T-helper 1 cell treated with Interleukin-12 subunit alpha and Interleukin-12 subunit beta and Interleukin-4 antibody, amounts not matched to agents 30 μg/mL and 1 μg/mL, for 36 hours (primary cell): Measurements from ENCODE around the gene CHMP4B.

Experiments used
- H3K27ac Mint-ChIP-seq: one replicate; pipeline ENCODE4 v1.8.0; 2021; ENCODE audit warnings: mild to moderate bottlenecking, mixed read lengths
- H3K27me3 Mint-ChIP-seq: one replicate; pipeline ENCODE4 v1.8.0; 2021; ENCODE audit warnings: low read depth, mixed read lengths
- H3K36me3 Mint-ChIP-seq: one replicate; pipeline ENCODE4 v1.8.0; 2021; ENCODE audit warnings: low read depth, mixed read lengths
- H3K4me1 Mint-ChIP-seq: one replicate; pipeline ENCODE4 v1.8.0; 2021; ENCODE audit warnings: low read depth, mixed read lengths
- H3K4me3 Mint-ChIP-seq: one replicate; pipeline ENCODE4 v1.8.0; 2021; ENCODE audit warnings: mild to moderate bottlenecking, moderate library complexity, mixed read lengths
- H3K9me3 Mint-ChIP-seq: one replicate; pipeline ENCODE4 v1.8.0; 2021; ENCODE audit warnings: mixed read lengths

The CHMP4B gene

DNA sequence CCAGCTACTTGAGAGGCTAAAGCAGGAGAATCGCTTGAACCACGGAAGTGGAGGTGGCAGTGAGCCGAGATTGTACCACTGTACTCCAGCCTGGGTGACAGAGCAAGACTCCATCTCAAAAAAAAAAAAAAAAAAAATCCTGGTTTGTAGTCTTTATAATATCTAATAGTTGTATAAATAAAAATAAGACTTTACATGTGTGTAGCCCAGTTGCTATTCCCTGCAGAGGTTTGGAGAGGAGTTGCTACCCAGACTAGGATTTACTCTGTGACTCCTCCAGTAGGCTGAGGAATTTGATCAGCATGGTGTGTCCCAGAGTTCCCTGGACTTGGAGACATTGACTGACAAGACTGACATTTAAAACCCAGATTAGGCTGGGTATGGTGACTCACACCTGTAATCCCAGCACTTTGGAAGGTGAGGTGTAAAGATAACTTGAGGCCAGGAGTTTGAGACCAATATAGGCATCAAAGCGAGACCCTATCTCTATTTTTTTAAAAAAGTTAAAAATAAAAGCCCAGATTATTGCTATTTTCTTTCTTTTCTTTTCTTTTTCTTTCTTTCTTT is 10.2 kb downstream of the CHMP4B start:
- H3K4me1 Mint-ChIP-seq: peaks cover 43% of the 10 kb centered on the region
- no peaks in the 10 kb centered on the region for H3K27me3 Mint-ChIP-seq
- H3K4me3 Mint-ChIP-seq: no peak overlapping the region
- no peaks in the 10 kb centered on the region for H3K9me3 Mint-ChIP-seq
- no peak overlapping the region for H3K27ac Mint-ChIP-seq
- peaks cover 6% of the 10 kb centered on the region for H3K36me3 Mint-ChIP-seq

DNA sequence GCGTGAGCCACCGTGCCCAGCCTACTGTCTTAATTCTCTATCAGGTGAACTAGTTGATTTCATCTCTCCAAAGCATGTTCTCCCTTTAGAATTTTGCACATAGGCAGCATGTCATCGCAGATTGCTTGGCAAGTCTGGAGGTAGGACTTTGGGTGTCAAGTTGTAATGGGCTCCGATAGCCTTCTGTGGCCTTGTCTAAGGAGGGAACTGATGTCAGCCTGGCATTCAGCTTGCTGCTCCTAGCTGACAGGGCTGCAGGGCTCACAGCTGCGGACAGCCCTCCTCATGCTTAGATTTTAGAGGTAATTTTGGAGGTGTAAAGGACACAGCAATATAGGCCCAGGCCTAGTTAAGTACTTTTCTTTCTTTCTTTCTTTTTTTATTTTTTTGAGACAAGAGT is 11.3 kb downstream of the CHMP4B start:
- Mint-ChIP-seq H3K4me1 (peaks cover 42% of the 10 kb centered on the region), H3K27ac (no peak overlapping the region), H3K4me3 (no peak overlapping the region), H3K27me3 (no peaks in the 10 kb centered on the region), H3K9me3 (no peaks in the 10 kb centered on the region), H3K36me3 (peaks cover 6% of the 10 kb centered on the region)

DNA sequence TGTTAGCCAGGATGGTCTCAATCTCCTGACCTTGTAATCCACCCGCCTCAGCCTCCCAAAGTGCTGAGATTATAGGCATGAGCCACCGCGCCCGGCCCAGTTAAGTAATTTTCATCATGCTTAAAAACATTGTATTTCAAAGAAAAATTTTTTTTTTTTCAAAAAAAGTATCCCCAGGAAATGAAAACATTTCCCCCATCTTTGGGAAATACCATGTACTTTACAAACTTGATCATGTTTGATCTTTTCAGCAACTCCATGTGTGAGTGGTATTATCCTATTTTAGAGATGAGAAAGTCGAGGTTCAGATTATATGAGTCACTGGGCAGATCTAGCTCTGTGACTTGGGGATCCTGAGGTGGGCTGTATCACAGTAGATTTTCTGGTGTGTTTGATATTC is 11.8 kb downstream of the CHMP4B start:
- Mint-ChIP-seq H3K27me3 (no peaks in the 10 kb centered on the region), H3K4me1 (peaks cover 43% of the 10 kb centered on the region), H3K27ac (no peak overlapping the region), H3K9me3 (no peaks in the 10 kb centered on the region), H3K36me3 (peaks cover 6% of the 10 kb centered on the region), H3K4me3 (no peak overlapping the region)

DNA sequence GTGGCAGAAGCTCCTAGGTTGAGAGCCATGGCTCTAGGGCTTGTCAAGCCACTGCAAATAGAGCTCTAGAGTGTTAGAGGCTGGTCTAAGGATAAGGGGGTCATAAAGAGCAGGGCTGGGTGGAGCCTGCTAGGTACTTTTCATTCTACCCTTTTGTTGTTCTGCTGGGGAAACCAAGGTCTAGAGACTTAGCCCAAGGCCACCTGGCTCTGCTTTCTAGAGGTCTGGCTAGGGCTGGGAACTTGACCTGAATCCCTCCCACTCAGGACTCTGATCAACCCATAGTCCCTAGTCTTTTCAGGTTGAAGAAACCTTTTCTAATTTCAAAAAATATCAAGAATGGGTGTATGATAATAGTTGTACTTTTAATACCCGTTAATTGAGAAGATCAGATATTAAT is 13.7 kb downstream of the CHMP4B start:
- Mint-ChIP-seq H3K9me3 (no peaks in the 10 kb centered on the region), H3K36me3 (peaks cover 6% of the 10 kb centered on the region), H3K27me3 (no peaks in the 10 kb centered on the region), H3K4me3 (no peak overlapping the region), H3K4me1 (peaks cover 48% of the 10 kb centered on the region), H3K27ac (no peak overlapping the region)

DNA sequence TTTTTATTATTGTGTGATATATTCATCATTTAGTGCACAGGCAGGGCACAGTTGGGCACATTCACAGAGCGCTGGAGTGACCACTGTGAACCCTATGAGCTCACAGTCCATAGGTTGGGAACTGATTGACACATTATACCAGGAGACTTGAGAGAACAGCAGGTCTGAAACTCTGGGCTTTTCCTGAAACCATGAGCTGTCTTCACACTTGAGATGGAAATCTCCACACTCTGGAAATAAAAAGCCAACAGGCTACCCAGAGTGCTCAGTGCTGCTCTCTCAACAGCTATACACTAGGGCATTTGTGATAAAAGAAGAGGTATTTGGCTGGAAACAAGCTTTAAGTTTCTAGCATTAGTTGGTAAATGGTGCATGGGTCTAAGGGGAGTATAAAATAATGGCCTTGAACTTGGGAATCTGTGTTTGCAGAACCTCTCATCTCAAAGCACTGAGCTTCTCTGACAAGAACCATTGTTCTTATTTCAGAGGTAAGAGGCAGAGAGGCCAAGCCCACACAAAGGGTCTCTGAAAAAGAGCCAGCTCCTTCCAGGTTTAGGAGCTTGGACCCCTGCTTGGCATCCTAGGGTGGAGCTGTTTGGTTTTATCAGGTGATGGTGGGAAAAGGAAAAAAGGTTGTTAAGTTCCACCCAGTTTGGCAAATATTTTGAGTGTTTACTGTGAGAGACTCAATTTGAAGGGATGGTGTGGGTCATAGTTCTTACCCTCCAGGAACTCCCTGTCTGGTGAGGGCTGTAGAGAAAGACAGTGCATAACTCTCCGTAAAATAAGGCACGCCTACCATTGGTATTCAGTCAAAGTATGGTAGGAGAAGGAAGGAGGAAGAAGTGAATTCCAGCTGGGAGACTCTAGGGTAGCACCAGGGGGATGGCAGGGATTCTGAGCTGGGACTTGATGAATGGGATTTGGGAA is 14.5 kb downstream of the CHMP4B start:
- Mint-ChIP-seq H3K27me3 (no peaks in the 10 kb centered on the region), H3K9me3 (no peaks in the 10 kb centered on the region), H3K27ac (no peak overlapping the region), H3K36me3 (peaks cover 3% of the 10 kb centered on the region), H3K4me3 (no peak overlapping the region), H3K4me1 (peaks cover 46% of the 10 kb centered on the region)

DNA sequence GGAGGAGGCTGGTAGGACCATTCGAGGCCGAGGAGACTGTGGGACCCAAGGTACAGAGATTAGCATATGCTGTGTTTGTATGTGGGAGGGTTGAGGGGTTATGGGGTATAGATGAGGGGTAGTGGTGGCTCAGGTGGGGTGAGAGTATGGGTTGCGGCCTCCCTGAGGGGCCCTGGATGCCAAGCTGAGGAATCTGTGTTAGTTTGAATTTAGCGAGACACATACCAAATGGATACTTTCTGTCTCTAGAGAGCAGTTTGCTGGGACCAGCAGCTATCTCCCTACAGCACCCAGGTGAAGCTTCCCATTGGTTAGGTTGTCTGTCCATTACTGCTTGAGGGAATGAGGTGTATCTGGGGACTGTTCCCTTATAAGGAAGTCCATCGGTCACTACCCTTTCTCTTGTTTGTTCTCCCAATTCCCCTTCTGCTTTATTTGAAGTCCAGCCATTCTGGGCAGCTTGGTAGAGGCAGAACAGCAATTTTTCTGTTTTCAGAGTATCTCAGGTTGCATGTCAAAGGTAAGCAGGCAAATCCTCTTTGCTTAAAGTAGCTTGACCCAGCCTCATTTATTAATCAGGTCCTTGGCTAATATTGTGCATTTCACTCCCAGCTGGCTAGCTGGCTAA is 15.2 kb downstream of the CHMP4B start:
- no peak overlapping the region for H3K4me3 Mint-ChIP-seq
- no peaks in the 10 kb centered on the region for H3K9me3 Mint-ChIP-seq
- H3K4me1 Mint-ChIP-seq: peaks cover 45% of the 10 kb centered on the region
- H3K27ac Mint-ChIP-seq: no peak overlapping the region
- peaks cover 3% of the 10 kb centered on the region for H3K36me3 Mint-ChIP-seq
- H3K27me3 Mint-ChIP-seq: no peaks in the 10 kb centered on the region

DNA sequence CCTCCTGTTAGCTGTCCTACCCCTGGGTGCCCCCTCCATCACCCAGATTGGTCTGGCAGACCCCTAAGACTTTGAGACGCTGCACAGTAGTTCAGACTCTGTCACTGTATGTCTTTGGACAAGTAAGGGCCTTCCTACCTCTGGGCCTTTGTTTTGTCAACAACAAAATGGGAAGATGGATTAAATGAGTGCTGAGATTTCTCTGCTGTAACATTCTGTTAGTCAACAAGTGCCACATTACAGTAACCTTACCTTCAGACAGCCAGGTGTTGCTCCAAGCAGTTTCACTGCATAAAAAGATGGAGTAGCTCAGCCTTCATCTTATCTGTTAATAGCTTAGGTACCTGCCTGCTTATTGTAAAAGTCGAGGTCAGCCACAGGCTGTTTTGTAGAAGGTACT is 16.0 kb downstream of the CHMP4B start:
- no peak overlapping the region for H3K4me3 Mint-ChIP-seq
- H3K4me1 Mint-ChIP-seq: peaks cover 44% of the 10 kb centered on the region
- no peaks in the 10 kb centered on the region for H3K27me3 Mint-ChIP-seq
- no peaks in the 10 kb centered on the region for H3K9me3 Mint-ChIP-seq
- H3K27ac Mint-ChIP-seq: no peak overlapping the region
- peaks cover 5% of the 10 kb centered on the region for H3K36me3 Mint-ChIP-seq

DNA sequence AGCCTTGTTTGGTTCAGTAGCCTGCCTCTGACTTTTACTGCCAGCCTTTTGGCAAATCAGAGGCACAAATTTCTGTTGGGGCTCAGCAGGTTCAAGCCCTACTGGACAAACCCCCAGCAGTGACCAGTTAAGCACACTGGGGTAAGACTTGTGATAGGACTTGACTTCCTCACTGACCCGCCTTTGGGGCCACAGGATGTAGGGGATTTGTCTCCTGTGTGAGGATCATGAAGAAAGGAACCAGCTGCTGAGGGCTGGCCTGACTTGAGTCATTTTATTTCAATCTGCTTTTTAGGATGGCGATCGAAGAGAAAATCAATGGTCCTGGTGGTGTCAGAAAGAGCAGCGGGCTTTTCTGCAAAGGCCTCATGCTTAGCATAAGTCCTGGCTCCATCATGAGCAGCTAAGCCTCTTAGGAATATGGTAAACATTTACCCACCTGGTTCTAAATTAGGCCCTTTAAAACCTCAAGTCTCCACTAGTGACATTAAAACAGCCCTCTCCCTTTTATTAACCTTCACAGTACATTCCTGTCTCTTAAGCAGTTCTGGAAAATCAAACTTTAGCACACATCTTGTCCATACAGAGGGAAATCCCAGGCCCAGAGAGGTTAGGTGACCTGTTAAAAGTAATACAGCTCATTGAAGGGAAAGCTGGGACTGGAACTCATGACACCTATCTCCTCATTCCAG is 16.6 kb downstream of the CHMP4B start:
- H3K27ac Mint-ChIP-seq: no peak overlapping the region

DNA sequence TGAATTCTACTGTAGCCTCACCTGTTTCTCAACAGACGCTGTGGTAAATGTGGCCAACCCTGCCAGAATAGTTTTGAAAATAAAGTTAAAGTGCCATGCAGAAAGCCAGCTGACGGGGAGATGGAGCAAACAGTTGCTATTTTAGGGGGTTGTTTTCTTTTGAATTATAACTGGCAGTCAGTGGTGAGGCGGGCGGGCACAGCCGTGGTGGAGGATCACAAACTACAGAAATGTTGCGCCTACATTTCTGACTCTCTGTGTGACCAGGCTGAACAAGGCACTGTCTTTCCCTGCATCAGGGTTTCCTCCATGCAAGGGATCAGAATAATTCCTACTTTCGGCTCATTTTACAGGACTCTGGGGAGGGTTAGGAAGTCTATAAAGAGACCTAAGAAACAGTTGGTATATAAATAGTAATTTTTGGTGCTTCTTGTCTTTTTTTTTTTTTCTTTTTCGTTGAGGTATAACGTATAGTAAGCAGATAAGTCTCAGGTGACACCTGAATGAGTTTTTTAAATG is 17.2 kb downstream of the CHMP4B start:
- Mint-ChIP-seq H3K9me3 (no peaks in the 10 kb centered on the region), H3K36me3 (peaks cover 11% of the 10 kb centered on the region), H3K4me3 (no peak overlapping the region), H3K4me1 (peaks cover 47% of the 10 kb centered on the region), H3K27ac (no peak overlapping the region), H3K27me3 (no peaks in the 10 kb centered on the region)

More for the DNA sequence above, 16.6 kb downstream of the CHMP4B start:
- Mint-ChIP-seq H3K4me1 (peaks cover 44% of the 10 kb centered on the region), H3K36me3 (peaks cover 7% of the 10 kb centered on the region), H3K27me3 (no peaks in the 10 kb centered on the region), H3K4me3 (no peak overlapping the region), H3K9me3 (no peaks in the 10 kb centered on the region)

DNA sequence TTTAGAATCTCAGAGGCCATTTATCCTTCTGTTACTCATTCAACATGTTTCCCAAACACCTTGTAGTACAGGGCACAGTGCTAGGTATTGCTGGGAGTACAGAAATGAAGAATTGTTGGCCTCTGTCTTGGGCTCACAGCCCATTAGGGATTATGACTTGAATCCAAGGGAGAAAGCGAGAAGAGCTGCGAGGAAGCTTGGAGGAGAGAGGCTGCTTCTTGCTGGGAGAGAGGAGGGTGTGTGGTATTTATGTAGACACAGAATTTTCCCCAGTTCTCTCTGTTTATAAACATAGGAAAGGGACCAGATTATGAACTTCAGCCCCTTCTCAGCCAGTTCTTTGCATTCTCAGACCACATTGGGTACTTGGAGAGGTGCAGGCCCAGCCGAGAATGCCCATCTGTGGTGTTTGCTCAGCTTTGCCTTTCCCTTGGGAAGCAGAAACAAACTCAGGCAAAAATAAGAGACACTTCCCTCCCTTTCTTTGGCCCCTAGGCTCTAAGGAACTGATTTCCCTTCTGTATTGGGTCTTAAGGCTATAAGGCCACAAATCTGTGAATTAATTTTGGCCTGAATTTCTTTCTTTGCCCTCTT is 17.9 kb downstream of the CHMP4B start:
- no peak overlapping the region for H3K27ac Mint-ChIP-seq
- H3K27me3 Mint-ChIP-seq: no peaks in the 10 kb centered on the region
- peaks cover 51% of the 10 kb centered on the region for H3K4me1 Mint-ChIP-seq
- no peak overlapping the region for H3K4me3 Mint-ChIP-seq
- no peaks in the 10 kb centered on the region for H3K9me3 Mint-ChIP-seq
- peaks cover 16% of the 10 kb centered on the region for H3K36me3 Mint-ChIP-seq

DNA sequence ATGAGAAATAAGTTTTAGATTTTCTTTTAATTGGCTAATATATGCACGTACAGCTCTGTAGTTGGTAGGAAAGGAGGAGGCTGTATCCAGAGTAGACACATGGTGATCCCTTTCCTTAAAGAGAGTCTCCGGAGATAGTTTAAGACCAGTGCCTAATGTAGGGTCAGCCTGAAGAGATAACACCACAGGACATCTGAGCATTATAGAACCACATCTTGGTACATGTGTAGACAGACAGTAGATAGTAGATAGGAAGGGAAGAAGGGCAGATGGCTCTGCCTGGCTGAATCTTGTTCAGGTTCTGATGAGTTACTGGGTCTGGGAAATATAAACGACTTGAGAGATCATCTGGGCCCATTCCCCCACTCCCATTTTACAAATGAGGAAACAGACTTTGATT is 18.5 kb downstream of the CHMP4B start:
- H3K9me3 Mint-ChIP-seq: no peaks in the 10 kb centered on the region

DNA sequence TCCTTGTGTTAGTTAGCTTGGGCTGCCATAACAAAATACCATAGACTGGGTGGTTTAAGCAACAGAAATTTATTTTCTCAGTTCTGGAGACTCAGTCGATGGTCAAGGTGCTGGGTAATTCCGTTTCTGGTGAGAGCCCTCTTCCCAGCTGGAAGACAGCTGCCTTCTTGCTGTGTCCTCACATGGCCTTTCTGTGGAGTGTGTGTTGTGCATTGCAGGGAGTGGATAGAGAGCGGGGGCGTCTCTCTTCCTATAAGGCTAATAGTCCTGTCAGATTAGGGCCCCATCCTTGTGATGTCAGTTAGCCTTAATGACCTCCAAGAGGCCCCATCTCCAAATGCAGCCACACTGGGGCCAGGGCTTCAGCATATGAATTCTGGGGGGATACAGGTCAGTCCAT is 19.2 kb downstream of the CHMP4B start:
- Mint-ChIP-seq H3K27me3 (no peaks in the 10 kb centered on the region), H3K4me3 (no peak overlapping the region), H3K27ac (no peak overlapping the region), H3K4me1 (peaks cover 42% of the 10 kb centered on the region), H3K9me3 (no peaks in the 10 kb centered on the region), H3K36me3 (peaks cover 20% of the 10 kb centered on the region)

More for the DNA sequence above, 18.5 kb downstream of the CHMP4B start:
- no peak overlapping the region for H3K4me3 Mint-ChIP-seq
- no peak overlapping the region for H3K27ac Mint-ChIP-seq
- H3K27me3 Mint-ChIP-seq: no peaks in the 10 kb centered on the region
- H3K36me3 Mint-ChIP-seq: peaks cover 16% of the 10 kb centered on the region
- peaks cover 46% of the 10 kb centered on the region for H3K4me1 Mint-ChIP-seq

DNA sequence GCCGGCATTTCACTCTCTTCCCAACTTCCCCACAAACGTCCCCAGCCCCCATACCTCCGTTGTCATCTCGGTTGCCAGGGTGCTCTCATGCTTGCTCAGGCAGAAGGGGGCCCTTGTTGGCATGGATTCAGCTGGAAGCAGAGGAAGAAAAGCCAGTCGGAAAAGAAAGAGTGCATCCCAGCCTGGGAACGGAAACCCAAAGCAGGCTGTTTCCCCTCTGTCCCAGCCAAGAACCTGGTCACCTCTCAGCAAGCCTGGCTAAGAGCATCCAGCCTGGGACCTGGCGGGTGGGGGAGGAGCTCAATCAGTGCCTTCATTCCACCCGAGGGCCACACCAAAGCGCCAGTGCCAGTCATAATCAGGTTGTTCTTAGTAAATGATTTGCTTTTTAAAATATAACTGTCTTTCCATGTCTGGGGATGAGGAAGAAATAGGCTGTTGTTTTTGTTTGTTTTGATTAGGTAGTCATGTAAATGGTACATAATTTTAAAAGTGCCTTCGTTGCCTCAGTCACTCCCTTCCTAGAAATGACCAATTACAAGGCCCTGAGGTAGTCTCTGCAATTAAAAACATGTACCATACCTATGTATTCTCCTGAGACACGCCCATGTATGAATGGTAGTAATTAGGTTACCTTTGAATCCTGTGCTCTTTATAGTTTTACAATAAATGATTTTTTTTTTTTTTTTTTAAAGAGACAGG is 21.1 kb downstream of the CHMP4B start:
- H3K4me3 Mint-ChIP-seq: no peak overlapping the region
- H3K4me1 Mint-ChIP-seq: peaks cover 38% of the 10 kb centered on the region
- no peaks in the 10 kb centered on the region for H3K9me3 Mint-ChIP-seq
- H3K36me3 Mint-ChIP-seq: peaks cover 18% of the 10 kb centered on the region
- H3K27me3 Mint-ChIP-seq: no peaks in the 10 kb centered on the region
- H3K27ac Mint-ChIP-seq: no peak overlapping the region
